COLO829 (cell line): ENCODE measurements around the gene QKI.
"Not testable (repeated sequence)": the region's sequence is repeated elsewhere in the genome, so short reads cannot be mapped to it uniquely, and the experiment has no call there.

Experiments used
- DNase-seq: peaks from one replicate; pipeline ENCODE4 v3.0.0; 2012; ENCODE audit warnings: low spot score

Gene QKI

DNA sequence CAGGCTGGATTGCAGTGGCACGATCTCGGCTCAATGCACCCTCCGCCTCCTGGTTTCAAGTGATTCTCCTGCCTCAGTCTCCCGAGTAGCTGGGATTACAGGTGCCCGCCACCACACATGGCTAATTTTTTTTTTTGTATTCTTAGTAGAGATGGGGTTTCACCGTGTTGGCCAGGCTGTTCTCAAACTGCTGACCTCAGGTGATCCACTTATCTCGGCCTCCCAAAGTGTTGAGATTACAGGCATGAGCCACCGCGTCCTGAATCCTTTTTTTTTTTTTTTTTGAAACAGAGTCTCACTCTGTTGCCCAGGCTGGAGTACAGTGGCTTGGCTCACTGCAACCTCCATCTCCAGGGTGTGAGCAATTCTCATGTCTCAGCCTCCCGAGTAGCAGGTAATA lies 24.9 kb downstream of the QKI start:
- not testable (repeated sequence) for DNase-seq

DNA sequence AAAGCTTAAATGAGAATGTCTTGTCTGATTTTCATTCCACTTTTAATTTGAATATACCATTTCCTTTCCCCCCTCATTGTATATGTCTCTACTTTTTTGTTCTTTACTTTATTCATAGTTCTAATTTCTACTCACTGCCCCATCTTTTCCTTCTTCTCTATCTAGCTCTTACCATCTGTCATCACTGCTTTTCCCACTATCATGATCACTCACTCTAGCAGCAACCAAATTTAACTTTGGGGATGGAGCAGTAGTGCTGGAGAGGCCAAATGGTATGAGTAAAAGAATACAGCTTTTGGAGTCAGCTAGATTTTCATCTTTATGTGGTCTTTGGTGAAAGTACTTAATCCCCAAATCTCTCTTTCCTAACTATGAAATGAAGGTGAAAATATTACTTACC lies 25.5 kb downstream of the QKI start:
- DNase-seq: no peak

DNA sequence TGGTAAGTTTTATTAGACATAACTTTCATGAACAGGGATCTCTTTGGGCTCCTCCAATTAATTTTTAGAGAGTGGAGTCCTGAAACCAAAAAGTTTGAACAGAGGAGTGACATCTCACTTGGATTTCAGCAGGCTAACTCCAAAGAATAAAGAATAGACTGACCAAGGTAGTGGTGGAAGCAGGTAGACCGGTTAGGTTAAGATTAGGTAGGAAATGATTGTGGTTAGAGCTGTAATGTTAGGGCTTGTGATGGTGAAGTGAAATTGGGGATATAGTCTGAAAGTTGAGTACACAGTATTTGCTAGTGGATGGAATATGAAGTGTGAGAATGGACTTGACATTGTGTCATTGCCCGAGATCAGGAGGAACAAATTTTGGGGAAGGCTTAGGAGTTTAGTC lies 27.8 kb downstream of the QKI start:
- no peak for DNase-seq

DNA sequence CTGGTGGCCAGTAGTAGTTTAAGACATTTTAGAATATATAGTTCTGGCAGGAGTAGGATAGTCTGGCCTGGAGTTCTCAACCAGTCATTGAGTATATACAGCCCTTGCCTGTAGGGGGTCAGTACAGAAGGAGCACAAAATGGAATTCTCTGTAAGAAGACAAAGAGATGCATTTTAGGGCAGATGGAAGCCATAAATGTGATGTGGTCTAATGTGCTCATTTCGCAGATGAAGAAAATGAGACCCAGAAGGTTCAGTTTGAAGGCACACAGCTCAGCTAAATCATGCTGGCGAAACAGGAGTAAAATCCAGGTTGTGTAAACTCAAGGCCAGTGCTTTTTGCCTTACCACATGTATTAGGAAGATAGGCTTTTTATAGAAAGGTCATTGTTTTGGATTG lies 29.6 kb downstream of the QKI start:
- DNase-seq: no peak

DNA sequence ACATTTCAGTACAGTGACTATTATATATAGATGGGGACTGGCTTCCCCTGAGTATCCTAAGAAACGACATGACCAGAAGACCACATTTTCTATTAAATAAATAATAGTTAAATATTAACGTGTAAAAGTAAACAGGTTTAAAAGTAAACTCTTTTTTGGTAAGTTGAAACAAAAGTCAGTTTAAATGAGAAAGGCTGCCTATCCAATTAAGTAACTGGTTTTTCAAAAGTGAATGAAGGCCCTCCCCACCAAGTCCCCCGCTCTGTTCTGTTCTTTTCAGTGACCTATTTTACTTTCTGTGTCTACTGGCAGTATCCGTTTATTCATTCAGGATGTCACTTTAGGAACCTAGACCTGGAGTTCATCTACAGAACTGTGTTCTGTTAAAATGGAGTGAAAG lies 32.0 kb downstream of the QKI start:
- no peak for DNase-seq

DNA sequence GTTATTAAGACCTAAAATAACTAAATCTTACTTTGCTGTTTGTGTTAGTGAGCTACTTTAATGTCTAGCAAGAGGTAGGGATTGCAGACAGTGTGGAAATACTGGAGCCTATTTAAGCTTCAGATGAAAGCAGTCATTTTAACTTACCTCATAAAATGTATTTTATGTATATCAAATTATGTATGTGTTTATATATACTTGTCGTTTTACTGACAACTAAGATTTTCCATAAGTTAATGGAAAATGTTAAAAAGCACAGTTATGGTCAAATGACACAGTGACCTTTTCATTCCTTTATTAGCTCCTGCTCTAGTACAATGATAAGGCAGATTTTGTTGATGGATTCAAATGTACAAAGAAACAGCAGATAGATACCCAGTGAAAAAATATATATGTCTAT lies 34.6 kb downstream of the QKI start:
- no peak for DNase-seq

DNA sequence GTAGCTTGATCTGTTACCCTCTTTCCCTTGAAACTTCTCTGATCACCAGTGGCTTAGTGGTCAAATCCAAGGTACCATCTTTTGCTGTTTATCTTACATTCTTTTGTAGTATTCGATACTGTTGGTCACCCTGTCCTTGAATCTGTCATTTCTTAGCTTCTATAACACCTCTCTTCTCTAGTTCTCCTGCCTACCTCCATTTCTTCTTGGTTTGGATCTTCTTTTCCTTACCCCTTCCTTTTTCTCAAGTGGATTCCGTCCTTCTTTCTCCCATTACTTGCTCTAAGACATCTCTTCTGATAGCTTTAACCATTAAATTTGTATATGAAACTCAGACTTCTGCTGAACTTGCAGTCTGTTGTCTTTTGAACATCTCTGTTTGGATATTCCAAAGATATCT lies 39.9 kb downstream of the QKI start:
- DNase-seq: no peak

DNA sequence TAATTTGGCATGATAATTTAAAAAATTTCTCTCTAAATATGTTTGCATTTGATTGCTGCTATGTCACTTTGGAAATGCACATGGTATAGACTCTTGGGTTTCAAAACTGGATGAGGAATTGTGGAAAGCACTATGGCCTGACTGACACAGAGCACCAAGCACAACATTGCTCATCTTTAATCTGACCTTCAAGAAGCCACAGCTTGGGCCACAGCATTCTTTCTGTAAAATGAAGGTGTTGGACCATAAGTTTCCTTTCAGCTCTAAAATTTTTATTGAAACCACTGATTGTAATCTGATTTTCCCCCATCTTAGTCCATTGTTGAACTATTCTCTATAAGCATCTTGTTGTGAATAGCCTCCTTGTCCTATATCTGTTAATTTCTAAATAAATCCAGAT lies 41.0 kb downstream of the QKI start:
- DNase-seq: no peak

DNA sequence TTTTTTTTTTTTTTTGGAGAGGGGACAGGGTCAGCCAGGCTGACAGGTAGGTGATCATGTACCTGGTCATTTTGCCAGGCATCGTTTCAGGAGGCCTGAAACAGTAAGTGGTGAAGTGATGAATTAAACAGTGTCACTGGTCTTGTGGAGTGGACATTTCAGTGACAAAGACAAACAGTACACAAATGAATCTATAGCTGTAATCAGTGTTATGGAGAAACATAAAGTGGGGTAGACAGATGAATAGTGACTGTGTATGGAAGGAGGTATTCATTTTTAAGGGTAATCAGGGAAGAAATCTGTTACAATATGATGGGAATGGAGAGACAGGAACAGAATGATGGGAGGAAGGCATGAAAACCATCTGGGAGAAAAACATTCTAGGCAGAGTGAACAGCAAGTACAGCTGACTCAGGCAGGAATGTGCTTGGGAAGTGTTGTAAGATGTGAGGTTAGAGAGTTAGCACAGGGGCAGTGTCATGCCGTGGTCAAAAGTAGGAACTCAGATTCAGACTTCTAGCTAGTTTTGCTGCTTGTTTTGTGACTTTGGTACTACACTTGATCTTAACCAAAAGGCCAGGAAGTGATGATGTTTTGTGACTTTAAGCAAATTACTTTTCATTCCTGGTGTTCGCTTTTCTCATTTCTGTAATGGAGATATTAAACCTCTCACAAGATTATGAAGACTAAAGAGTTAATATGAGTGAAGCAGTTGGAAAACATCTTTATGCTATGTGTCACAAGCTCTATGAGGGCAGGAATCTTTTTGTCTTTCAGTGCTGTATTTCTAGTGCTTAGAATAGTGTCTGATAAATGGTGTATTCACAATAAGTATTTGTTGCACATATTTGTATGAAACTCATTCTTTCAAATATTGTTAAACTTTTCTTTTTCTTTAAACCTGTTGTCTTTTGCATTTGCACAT lies 43.4 kb downstream of the QKI start:
- no peak for DNase-seq

DNA sequence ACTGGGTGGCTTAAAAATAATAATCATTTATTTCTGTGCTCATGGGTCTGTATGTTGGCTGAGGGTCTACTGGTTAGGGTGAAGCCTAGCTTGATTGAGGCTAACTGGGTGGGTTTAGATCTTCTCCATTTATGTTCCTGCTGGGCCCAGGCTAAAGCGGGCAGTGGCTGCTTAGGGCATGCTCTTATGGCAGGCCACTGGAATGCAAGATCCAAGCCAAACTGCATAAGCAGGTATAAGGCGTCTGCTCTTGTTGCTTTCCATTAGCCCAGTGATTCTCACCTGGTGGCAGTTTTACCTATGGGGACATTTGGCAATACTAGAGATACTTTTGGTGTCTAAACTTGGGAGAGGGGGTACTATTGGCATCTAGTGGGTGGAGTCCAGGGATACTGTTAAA lies 44.5 kb downstream of the QKI start:
- DNase-seq: no peak

DNA sequence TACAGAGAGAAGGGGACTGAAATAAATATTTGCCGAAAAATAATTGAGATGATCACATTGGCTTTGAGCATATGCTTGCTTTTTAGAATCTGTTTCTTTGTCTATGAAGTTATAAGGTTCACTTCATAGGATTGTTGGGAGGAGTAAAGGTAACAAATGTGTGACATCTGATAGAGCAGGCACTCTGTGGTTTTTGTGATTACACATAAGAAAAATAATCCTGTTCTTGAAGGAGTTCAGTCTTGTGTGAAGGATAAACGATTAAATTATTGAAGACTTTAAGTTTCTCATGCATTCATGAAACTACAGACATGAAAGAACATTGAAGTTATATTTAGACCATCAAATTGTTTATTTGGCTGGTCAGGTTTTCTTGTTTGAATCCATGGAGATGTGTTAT lies 45.0 kb downstream of the QKI start:
- DNase-seq: no peak

DNA sequence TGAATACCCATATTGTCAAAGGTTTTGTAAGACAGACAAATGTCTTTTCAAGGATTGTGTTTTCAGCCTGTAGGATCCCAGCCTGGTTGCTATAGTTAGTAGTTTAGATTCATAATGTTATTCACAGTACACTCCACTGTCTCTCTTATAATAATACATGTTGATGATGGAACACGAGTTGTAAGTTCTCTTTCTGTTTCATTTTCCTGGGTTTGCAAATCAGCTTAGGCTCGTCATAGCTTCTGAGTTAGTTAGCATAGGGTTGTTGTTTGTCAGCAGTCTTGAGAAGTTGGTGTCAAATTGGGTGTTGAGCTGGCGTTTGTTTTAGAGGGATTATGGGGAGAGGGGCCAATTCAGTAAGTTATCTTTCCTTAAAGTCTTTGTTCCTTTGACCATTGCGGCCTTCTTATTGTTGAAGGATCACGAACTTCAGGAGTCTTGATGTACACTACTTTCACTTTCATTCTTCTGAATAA lies 45.8 kb downstream of the QKI start:
- peak; percentile 67 for DNase-seq

DNA sequence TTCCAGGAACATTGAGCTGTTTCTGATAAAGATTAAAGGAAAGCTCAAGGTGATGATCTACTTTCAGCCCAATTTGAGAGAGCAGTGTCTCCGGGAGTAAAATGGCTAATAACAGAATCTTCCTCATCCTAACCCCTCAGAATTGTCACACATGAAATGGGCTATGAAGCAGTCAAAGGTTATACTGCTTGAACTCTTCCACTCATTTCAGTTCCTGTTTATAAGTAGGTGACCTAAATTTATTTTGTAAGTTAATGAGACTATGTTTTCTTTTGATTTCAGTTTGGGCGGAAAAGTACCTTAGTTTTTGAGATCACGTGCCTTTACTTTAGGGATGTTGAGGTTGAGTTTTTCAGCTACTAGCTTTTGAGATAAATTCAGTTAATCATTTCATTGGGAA lies 47.2 kb downstream of the QKI start:
- no peak for DNase-seq

DNA sequence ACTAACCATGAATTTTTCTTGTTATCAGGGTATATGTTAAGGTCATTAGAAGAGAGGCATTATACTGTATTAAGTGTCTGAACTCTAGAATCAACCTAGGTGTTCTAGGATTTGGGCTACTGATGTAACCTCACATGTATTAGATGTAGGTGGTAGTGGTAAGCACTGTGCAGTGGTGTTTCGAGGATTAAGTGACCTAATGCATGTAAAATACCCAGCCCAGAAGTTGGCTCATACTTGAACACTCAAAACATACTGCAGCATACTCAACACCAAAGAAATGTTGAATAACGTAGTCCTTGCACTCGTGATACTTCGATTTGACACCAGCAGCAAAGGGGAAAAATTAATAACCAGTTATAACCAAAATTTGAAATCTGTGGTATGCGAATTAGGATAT lies 48.7 kb downstream of the QKI start:
- no peak for DNase-seq

DNA sequence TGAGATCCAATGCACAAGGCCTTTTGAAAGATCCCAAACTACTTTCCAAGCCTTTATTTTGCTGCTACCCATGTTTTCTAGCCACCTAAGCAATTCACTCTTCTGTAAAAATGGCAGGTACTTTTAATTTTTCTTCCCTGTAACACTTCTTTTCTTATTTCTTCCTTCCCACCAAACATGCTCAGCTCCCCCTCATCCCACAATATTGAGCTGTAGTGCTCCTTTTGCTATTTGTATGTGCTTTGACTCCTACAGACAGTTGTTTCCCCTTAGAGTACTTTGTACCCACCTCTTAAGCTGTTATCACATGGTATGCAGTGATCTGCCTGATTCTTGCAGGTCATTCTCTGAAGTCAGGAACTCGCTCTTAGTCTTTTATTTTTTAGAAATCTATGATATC lies 49.3 kb downstream of the QKI start:
- no peak for DNase-seq

DNA sequence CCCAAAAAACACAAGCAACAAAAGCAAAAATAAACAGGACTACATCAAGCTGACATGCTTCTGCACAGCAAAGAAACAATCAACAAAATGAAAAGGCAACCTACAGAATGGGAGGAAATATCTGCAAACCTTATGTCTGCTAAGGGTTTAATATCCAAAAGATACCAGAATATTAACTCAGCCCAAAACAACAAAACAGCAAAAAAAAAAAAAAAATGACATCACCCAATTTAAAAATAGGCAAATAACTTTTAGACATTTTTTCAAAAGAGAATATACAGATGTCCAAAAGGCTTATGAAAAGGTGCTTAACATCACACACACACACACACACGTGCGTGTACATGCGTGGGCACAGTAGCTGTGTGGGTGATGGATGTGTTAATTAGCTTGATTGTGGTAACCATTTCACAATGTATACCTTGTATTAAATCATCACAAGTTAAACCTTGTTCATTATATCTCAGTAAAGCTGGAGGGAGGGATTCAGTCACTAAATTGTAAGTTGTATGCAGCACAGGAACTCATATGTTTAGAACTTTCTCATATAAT lies 52.4 kb downstream of the QKI start:
- DNase-seq: no peak

DNA sequence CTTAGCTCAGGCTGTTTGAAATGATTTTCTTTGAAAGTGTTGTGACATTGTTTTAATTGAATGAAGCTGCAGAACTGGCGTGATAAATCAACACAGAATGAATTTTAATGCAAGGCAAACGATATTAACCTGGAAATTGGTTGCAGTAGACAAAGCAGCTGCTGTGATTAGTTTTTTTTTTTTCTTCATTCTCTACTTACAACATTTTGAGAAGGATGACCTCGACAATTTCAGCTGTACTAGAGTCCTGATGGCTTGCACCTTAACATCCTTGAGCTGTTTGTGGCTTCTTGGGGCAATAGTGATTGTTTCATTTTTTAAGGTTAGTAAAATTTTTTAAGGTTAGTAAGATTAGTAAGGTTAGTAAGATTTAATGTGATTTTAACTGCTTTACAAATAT lies 54.2 kb downstream of the QKI start:
- no peak for DNase-seq

DNA sequence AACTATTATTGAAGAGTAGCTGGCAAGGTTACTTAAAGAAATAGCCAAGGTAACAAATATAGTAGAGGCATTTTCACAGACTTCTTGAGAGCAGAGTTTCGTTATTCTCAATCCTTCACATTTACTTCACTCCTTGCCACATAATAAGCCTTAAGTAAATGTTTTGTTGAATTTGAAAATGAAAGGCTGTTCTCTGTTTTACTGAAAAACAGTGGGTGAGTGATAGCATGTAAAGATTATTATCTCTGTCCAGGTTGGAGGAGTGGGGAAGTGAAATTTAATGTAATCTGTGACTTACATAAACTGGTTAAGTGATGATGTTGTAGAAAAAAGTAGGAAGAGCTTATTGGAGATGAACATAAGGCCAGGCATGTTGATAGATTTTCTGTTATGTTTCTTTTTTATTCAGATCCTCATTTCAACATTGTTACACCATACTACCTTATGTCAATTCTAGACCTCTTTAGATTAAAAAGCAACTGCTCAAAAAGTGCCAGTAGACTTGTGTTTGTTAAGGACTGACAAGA lies 55.0 kb downstream of the QKI start:
- no peak for DNase-seq

DNA sequence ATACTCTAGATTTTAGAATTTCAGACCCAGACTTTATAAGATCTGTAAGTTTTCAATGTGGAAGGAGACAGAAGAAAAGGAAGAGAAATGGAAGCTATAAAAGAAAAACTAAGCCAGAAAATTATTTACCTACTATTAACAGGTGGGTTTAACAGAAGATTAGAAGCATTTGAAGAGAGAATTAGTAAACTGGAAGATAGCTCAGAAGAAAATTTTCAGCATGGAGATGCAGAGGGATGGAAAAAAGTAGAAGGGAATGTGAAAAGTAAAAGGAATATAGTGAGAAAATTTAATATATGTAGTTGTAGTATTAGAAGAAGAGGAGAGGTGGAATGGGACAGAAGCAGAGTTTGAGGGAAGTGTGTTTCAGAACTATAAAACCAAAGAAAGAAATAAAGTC lies 56.1 kb downstream of the QKI start:
- DNase-seq: no peak

DNA sequence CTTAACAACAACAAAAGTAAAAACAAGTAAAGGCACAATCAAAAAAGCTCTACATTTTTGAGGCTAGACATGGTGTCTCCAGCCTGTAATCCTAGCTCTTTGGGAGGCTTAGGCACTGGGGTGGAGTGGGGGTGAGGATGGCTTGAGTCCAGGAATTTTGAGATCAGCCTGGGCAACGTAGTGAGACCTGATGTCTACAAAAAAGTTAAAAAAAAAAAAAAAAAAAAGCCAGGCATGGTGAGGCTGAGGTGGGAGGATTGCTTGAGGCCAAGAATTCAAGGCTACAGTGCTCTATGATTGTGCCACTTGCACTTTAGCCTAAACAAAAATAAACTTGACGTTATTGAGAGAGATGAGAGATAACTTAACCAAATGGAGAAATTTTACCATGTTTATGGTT lies 60.1 kb downstream of the QKI start:
- DNase-seq: no peak

DNA sequence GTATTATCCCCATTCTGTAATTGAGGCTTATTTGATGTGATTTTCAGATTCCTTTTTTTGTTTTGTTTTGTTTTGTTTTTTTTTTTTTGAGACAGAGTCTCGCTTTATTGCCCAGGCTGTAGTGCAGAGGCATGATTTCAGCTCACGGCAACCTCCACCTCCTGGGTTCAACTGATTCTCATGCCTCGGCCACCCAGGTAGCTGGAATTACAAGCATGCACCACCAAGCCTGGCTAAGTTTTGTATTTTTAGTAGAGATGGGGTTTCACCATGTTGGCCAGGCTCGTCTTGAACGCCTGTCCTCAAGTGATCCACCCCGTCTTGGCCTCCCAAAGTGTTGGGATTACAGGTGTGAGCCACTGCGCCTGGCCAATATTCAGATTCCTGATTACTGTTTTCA lies 62.4 kb downstream of the QKI start:
- not testable (repeated sequence) for DNase-seq

DNA sequence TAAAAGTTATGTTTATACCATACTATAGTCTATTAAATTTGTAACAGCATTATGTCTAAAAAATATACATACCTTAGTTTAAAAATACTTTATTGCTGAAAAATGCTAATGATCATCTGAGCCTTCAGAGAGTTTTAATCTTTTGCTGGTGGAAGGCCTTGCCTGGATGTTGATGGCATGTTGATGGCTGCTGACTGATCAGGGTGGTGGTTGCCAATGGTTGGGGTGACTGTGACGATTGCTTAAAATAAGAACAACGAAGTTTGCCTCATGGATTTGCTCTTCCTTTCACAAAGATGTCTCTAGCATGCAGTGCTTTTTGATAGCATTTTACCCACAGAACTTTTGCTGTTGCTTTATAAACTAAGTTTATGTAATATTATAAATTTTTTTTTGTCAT lies 68.6 kb downstream of the QKI start:
- no peak for DNase-seq

DNA sequence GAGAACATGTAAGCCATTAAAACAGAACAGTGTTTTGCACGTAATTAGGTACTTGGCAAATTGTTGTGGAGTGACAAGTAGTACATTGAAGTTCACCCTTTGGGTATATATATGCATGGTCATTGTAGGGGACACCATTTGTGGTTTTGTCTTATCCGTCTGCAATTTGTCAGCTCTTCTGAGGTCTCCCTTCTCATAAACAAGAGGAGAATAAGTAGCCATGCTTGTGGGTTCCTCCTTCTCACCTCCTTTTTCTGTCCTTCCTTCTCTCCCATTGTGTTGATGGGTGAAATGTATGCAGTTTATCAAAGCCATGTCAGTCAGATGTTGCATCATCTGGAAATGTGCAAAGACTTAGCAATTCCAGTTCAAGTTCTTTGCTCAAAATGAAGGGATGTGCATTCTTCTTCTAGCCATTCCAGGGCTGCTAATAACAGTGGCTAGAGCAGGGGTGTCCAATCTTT lies 70.9 kb downstream of the QKI start:
- no peak for DNase-seq

DNA sequence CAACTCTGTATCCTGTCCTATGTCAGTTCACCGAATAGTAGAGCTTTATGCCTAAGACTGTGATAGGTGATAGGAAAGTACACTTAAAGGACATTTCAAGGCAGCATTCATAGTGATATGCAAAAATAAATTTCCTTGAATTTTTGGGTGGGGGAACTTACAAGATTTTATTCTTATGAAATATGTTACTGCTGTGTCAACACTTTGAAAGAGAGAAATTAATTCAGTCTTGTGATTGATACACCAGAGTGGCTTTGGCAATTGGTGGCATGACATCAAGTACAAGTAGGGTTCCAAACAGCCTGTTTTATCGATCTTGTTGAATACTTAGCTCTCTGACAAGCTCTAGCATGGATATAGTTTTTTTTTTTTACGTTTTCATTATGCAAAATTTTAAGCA lies 72.3 kb downstream of the QKI start:
- no peak for DNase-seq
